ENCODE data around the gene SYNDIG1. TPM values are rescaled to one million over a fixed set of nuclear protein-coding genes. Genes with fewer than 3 reads are reported as not detected.

Gene SYNDIG1
- total and polyA plus RNA-seq, 2 of the 4 experiments (the other 2 are of a cell fraction) = not detected

DNA sequence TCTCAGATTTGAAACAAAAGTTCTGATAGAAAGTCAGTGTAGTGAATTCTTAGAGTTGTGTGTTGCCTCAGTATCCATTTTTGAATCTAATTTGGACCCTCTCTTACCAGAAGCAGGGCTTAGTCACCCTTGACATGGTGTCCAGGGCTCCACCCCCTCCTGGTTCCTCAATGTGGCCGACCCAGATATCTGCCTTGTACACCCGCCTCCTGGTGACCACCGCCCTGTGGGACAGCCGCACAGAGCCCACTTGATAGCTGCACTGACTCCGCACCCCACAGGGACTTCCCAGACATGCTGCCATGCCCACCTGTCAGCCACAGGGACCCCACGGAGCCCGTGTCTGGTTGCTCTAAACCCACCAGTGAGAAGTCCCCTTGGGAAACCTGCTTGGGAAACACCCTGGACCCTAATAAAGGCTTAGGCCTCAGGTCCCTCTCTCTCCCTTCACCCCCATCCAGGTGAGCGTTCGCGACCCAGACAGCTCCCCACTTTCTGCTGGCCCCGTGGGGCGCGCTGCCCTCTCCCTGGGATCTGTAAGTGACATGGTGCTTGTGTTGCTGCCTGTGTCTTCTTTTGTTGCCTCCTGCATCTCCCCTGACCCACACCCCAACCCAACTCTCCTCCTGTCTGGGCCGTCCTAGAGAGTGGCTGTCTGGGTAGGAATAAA lies 47.2 kb upstream of the SYNDIG1 start:
- Histone ChIP-seq H4K5ac (ENCODE audit: low read depth, low read length) (no peak overlapping the region), H3K56ac (ENCODE audit: extremely low read depth, insufficient read depth, low read length) (no peak overlapping the region), H4K20me1 (ENCODE audit: insufficient read depth, low read length) (no peaks in the 10 kb centered on the region), H3K4me2 (ENCODE audit: low read depth, low read length) (no peak overlapping the region), H3K23ac (ENCODE audit: low read depth, low read length) (no peak overlapping the region), H3K27ac (ENCODE audit: insufficient read depth, low read length) (no peak overlapping the region), H3K27me3 (ENCODE audit: control insufficient read depth, insufficient read depth, low read length) (no peaks in the 10 kb centered on the region), H3K79me1 (ENCODE audit: low read depth in 1 of 2, low read length in 2 of 2) (no peaks in the 10 kb centered on the region), H2AK5ac (ENCODE audit: low read depth, low read length) (no peak overlapping the region), H3K4me1 (ENCODE audit: control insufficient read depth, insufficient read depth, low read length) (no peaks in the 10 kb centered on the region), H4K8ac (ENCODE audit: low read depth in 2 of 2, low read length in 2 of 2) (no peak overlapping the region), H3K4me3 (ENCODE audit: insufficient read depth, low read depth, low read length) (no peak overlapping the region), H2BK15ac (ENCODE audit: low read depth, low read length) (no peak overlapping the region), H2BK120ac (ENCODE audit: low read depth, low read length) (no peak overlapping the region), H4K91ac (ENCODE audit: insufficient read depth, low read depth, low read length) (no peak overlapping the region), H2BK5ac (ENCODE audit: low read depth, low read length, poor library complexity, severe bottlenecking) (no peak overlapping the region), H3K9me1 (ENCODE audit: insufficient read depth, low read length) (no peaks in the 10 kb centered on the region), H3K9ac (ENCODE audit: low read depth, low read length) (no peak overlapping the region), H2BK20ac (ENCODE audit: low read depth, low read length) (no peak overlapping the region), H3K36me3 (ENCODE audit: control insufficient read depth, insufficient read depth, low read length) (no peaks in the 10 kb centered on the region), H3K4ac (ENCODE audit: low read depth, low read length) (no peak overlapping the region), H2AFZ (replicated peaks; ENCODE audit: low read length, poor library complexity) (no peak overlapping the region), H3K18ac (ENCODE audit: low read depth, low read length) (no peak overlapping the region), H3K9me3 (ENCODE audit: control insufficient read depth, insufficient read depth, low read length) (no peaks in the 10 kb centered on the region), H2AK9ac (replicated peaks; ENCODE audit: low read depth, low read length, poor library complexity) (no peak overlapping the region), H3K14ac (replicated peaks; ENCODE audit: low read depth, low read length) (no peak overlapping the region)
- no peak for TF ChIP-seq CEBPB (IDR thresholded peaks at IDR 0.05; ENCODE audit: low read depth, low read length)
- no peak for TF ChIP-seq MAZ (IDR thresholded peaks at IDR 0.05; ENCODE audit: borderline replicate concordance, low read depth, low read length)
- TF ChIP-seq MAFK (IDR thresholded peaks at IDR 0.05; ENCODE audit: low read depth, low read length) = no peak
- TF ChIP-seq, protein P1, sequence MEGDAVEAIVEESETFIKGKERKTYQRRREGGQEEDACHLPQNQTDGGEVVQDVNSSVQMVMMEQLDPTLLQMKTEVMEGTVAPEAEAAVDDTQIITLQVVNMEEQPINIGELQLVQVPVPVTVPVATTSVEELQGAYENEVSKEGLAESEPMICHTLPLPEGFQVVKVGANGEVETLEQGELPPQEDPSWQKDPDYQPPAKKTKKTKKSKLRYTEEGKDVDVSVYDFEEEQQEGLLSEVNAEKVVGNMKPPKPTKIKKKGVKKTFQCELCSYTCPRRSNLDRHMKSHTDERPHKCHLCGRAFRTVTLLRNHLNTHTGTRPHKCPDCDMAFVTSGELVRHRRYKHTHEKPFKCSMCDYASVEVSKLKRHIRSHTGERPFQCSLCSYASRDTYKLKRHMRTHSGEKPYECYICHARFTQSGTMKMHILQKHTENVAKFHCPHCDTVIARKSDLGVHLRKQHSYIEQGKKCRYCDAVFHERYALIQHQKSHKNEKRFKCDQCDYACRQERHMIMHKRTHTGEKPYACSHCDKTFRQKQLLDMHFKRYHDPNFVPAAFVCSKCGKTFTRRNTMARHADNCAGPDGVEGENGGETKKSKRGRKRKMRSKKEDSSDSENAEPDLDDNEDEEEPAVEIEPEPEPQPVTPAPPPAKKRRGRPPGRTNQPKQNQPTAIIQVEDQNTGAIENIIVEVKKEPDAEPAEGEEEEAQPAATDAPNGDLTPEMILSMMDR (conservative IDR thresholded peaks at IDR 0.05; ENCODE audit: low read depth, low read length) = no peak
- no peak for TF ChIP-seq BHLHE40 (IDR thresholded peaks at IDR 0.05; ENCODE audit: low read depth, low read length)
- TF ChIP-seq CHD1 (IDR thresholded peaks at IDR 0.05; ENCODE audit: low read depth, low read length) = no peak
- ATAC-seq (ENCODE audit: low read depth) (no peak), DNase-seq (no peak)
- CTCF ChIA-PET = no interaction called here
- WGBS, 2 experiments (ENCODE audit: extremely low coverage in 2 of 2, insufficient read length in 1 of 2) = 67% methylated on average over 5 of the region's 14 CpGs; no CpG with 5 or more reads in 1 of the 2 experiments
- BruUV-seq (replicated peaks) = no TSS peak
- dilution Hi-C loops (cut with HindIII; ENCODE audit: low sequenced_read_pairs, unreplicated experiment) (no loop called here), intact Hi-C loops (cut with micrococcal nuclease) (no loop called here), in situ Hi-C loops (cut with MboI; ENCODE audit: low sequenced_read_pairs) (no loop called here)
- POLR2A ChIA-PET (ENCODE audit: unreplicated experiment) = no interaction called here

All from IMR-90 (cell line).